GM18502 (cell line): ENCODE measurements around the gene GABRR2.
"Not testable (repeated sequence)": the region's sequence is repeated elsewhere in the genome, so short reads cannot be mapped to it uniquely, and the experiment has no call there.

Source experiments
- ATAC-seq: cut with Tn5 transposase; IDR thresholded peaks from one replicate; pipeline ENCODE4 v1.9.1; 2021; ENCODE audit warnings: mild to moderate bottlenecking; ENCODE audit not compliant: unreplicated experiment, poor library complexity

Gene GABRR2

GRCh38 chr6:89264296-89264695 is 50.8 kb downstream of the GABRR2 start:
- no peak for ATAC-seq

GRCh38 chr6:89260832-89261231 is 54.3 kb downstream of the GABRR2 start:
- no peak for ATAC-seq

- peak; percentile 58 for ATAC-seq
These were observed 54.8 kb downstream of the GABRR2 start for GRCh38 chr6:89260310-89260709.

GRCh38 chr6:89258912-89259311 is 56.2 kb downstream of the GABRR2 start:
- ATAC-seq: peak; percentile 64

- ATAC-seq: no peak
These were observed 57.3 kb downstream of the GABRR2 start for GRCh38 chr6:89257781-89258180.

GRCh38 chr6:89257346-89257745 is 57.8 kb downstream of the GABRR2 start:
- no peak for ATAC-seq

GRCh38 chr6:89255417-89255816 is 59.7 kb downstream of the GABRR2 start:
- ATAC-seq: no peak

GRCh38 chr6:89254569-89254968 is 60.5 kb downstream of the GABRR2 start:
- ATAC-seq: no peak

GRCh38 chr6:89252907-89253306 is 62.2 kb downstream of the GABRR2 start:
- ATAC-seq: no peak

- ATAC-seq: no peak
These were observed 63.1 kb downstream of the GABRR2 start for GRCh38 chr6:89251976-89252375.

- ATAC-seq: no peak
These were observed 63.9 kb downstream of the GABRR2 start for GRCh38 chr6:89251170-89251569.

GRCh38 chr6:89250239-89250638 is 64.9 kb downstream of the GABRR2 start:
- ATAC-seq: no peak

- ATAC-seq: no peak
These were observed 70.7 kb downstream of the GABRR2 start for GRCh38 chr6:89244241-89244985.

GRCh38 chr6:89243331-89243629 is 71.8 kb downstream of the GABRR2 start:
- no peak for ATAC-seq

GRCh38 chr6:89242574-89243330 is 72.3 kb downstream of the GABRR2 start:
- no peak for ATAC-seq

GRCh38 chr6:89239338-89239737 is 75.8 kb downstream of the GABRR2 start:
- peak; percentile 63 for ATAC-seq

GRCh38 chr6:89237158-89237557 is 77.9 kb downstream of the GABRR2 start:
- ATAC-seq: no peak

- not testable (repeated sequence) for ATAC-seq
These were observed 81.5 kb downstream of the GABRR2 start for GRCh38 chr6:89233605-89234004.

GRCh38 chr6:89222712-89223039 is 92.4 kb downstream of the GABRR2 start:
- ATAC-seq: no peak

GRCh38 chr6:89221971-89222711 is 93.0 kb downstream of the GABRR2 start:
- no peak for ATAC-seq

- no peak for ATAC-seq
These were observed 94.0 kb downstream of the GABRR2 start for GRCh38 chr6:89221129-89221528.
